ENCODE measurements around the gene N4BP2L2. TPM values are rescaled to one million over a fixed set of nuclear protein-coding genes. Genes with fewer than 3 reads are reported as not detected.

The N4BP2L2 gene
- total and polyA plus RNA-seq, 2 of the 4 experiments (the other 2 are of a cell fraction) = 28.7 to 34.6 TPM

GRCh38 chr13:32535748-32536147 lies 2.8 kb downstream of the N4BP2L2 start:
- Histone ChIP-seq H3K23ac (ENCODE audit: low read depth, low read length) (no peak overlapping the region), H4K5ac (ENCODE audit: low read depth, low read length) (no peak overlapping the region), H4K20me1 (ENCODE audit: insufficient read depth, low read length) (peaks cover 18% of the 10 kb centered on the region; the same call in 1 of the 2 replicates), H3K4me2 (ENCODE audit: low read depth, low read length) (no peak overlapping the region), H3K27ac (ENCODE audit: insufficient read depth, low read length) (no peak overlapping the region), H3K79me1 (ENCODE audit: low read depth in 1 of 2, low read length in 2 of 2) (peaks cover 14 to 50% of the 10 kb centered on the region in 2 experiments), H3K36me3 (ENCODE audit: control insufficient read depth, insufficient read depth, low read length) (peaks cover 3% of the 10 kb centered on the region; the same call in 1 of the 2 replicates), H4K8ac (ENCODE audit: low read depth in 2 of 2, low read length in 2 of 2) (no peak overlapping the region), H2AK5ac (ENCODE audit: low read depth, low read length) (no peak overlapping the region), H2BK20ac (ENCODE audit: low read depth, low read length) (no peak overlapping the region), H3K4me1 (ENCODE audit: control insufficient read depth, insufficient read depth, low read length) (peaks cover 6% of the 10 kb centered on the region), H2AK9ac (replicated peaks; ENCODE audit: low read depth, low read length, poor library complexity) (no peak overlapping the region), H3K4ac (ENCODE audit: low read depth, low read length) (no peak overlapping the region), H3K9me3 (ENCODE audit: control insufficient read depth, insufficient read depth, low read length) (no peaks in the 10 kb centered on the region), H3K14ac (replicated peaks; ENCODE audit: low read depth, low read length) (no peak overlapping the region), H2BK120ac (ENCODE audit: low read depth, low read length) (no peak overlapping the region), H2BK15ac (ENCODE audit: low read depth, low read length) (no peak overlapping the region), H3K4me3 (ENCODE audit: insufficient read depth, low read depth, low read length) (no peak overlapping the region), H3K56ac (ENCODE audit: extremely low read depth, insufficient read depth, low read length) (no peak overlapping the region), H2BK5ac (ENCODE audit: low read depth, low read length, poor library complexity, severe bottlenecking) (peak overlapping the region; percentile 18), H2AFZ (replicated peaks; ENCODE audit: low read length, poor library complexity) (no peak overlapping the region), H3K27me3 (ENCODE audit: control insufficient read depth, insufficient read depth, low read length) (no peaks in the 10 kb centered on the region), H4K91ac (ENCODE audit: insufficient read depth, low read depth, low read length) (no peak overlapping the region), H3K9me1 (ENCODE audit: insufficient read depth, low read length) (peaks cover 7% of the 10 kb centered on the region), H3K18ac (ENCODE audit: low read depth, low read length) (no peak overlapping the region; the same call in 1 of the 2 replicates), H3K9ac (ENCODE audit: low read depth, low read length) (no peak overlapping the region)
- intact Hi-C loops (cut with micrococcal nuclease) (loop anchor here (5.0 kb wide), 1 partner anchor 218 kb away; the partner anchor contains the start of genes BRCA2 and ZAR1L), in situ Hi-C loops (cut with MboI; ENCODE audit: low sequenced_read_pairs) (no loop called here), dilution Hi-C loops (cut with HindIII; ENCODE audit: low sequenced_read_pairs, unreplicated experiment) (no loop called here)
- no TSS peak for BruUV-seq (replicated peaks)
- DNase-seq (no peak), ATAC-seq (ENCODE audit: low read depth) (no peak)
- ChIA-PET POLR2A (ENCODE audit: unreplicated experiment) (no interaction called here), CTCF (no interaction called here)
- 90% methylated on average over 2 of the region's 2 CpGs; no CpG with 5 or more reads in 1 of the 2 experiments for WGBS, 2 experiments (ENCODE audit: extremely low coverage in 2 of 2, insufficient read length in 1 of 2)
- no peak for TF ChIP-seq RAD21 (IDR thresholded peaks at IDR 0.05; ENCODE audit: low read length)
- no peak for TF ChIP-seq FOS (IDR thresholded peaks at IDR 0.05; ENCODE audit: low read depth, low read length)
- TF ChIP-seq MXI1 (IDR thresholded peaks at IDR 0.05; ENCODE audit: borderline replicate concordance, low read depth, low read length) = no peak
- TF ChIP-seq CEBPB (IDR thresholded peaks at IDR 0.05; ENCODE audit: low read depth, low read length) = no peak
- no peak for TF ChIP-seq USF2 (IDR thresholded peaks at IDR 0.05; ENCODE audit: low read depth, low read length)
- no peak for TF ChIP-seq RCOR1 (IDR thresholded peaks at IDR 0.05; ENCODE audit: insufficient replicate concordance, low read length)
- no peak for TF ChIP-seq ELK1 (IDR thresholded peaks at IDR 0.05; ENCODE audit: borderline replicate concordance, low read depth, low read length)
- TF ChIP-seq MAZ (IDR thresholded peaks at IDR 0.05; ENCODE audit: borderline replicate concordance, low read depth, low read length) = no peak
- no peak for TF ChIP-seq POLR2A (IDR thresholded peaks at IDR 0.05; ENCODE audit: low read depth, low read length)
- TF ChIP-seq CTCF (conservative IDR thresholded peaks at IDR 0.05; ENCODE audit: low read depth, low read length) = no peak
- no peak for TF ChIP-seq CHD1 (IDR thresholded peaks at IDR 0.05; ENCODE audit: low read depth, low read length)

Measured in IMR-90 (cell line).